HL-60 (cell line): ENCODE measurements around the gene PANX2.

Experiments
- CTCF ChIP-seq: IDR thresholded peaks from one replicate; pipeline ENCODE4 v1.5.1; 2011; ENCODE audit warnings: low read length, control low read depth, inconsistent platforms; ENCODE audit not compliant: insufficient read depth
- POLR2AphosphoS5 ChIP-seq: IDR thresholded peaks from 2 replicates; pipeline ENCODE4 v1.6.1; 2012; ENCODE audit warnings: low read depth
- REST ChIP-seq: IDR thresholded peaks from 2 replicates; pipeline ENCODE4 v1.6.1; 2012; ENCODE audit warnings: low read depth; ENCODE audit not compliant: insufficient replicate concordance
- SPI1 ChIP-seq: IDR thresholded peaks from 2 replicates; pipeline ENCODE4 v1.6.1; 2012; ENCODE audit warnings: low read depth, mild to moderate bottlenecking, borderline replicate concordance

- TF ChIP-seq CTCF (no peak), POLR2AphosphoS5 (no peak), REST (no peak), SPI1 (no peak)
Measured at GRCh38 chr22:50145721-50146438, 24.7 kb upstream of the PANX2 start.
